NCI-H524 (cell line): ENCODE measurements around the gene STK39.
A peak's percentile ranks its signal among the peaks of the same experiment; 100 is the strongest.
"Not testable (repeated sequence)": the region's sequence is repeated elsewhere in the genome, so short reads cannot be mapped to it uniquely, and the experiment has no call there.

Experiments used
- DNase-seq, 2 experiments: peaks; one replicate each; lab custom pipeline; 2025; lab: John Stamatoyannopoulos, UW

STK39 gene

DNA sequence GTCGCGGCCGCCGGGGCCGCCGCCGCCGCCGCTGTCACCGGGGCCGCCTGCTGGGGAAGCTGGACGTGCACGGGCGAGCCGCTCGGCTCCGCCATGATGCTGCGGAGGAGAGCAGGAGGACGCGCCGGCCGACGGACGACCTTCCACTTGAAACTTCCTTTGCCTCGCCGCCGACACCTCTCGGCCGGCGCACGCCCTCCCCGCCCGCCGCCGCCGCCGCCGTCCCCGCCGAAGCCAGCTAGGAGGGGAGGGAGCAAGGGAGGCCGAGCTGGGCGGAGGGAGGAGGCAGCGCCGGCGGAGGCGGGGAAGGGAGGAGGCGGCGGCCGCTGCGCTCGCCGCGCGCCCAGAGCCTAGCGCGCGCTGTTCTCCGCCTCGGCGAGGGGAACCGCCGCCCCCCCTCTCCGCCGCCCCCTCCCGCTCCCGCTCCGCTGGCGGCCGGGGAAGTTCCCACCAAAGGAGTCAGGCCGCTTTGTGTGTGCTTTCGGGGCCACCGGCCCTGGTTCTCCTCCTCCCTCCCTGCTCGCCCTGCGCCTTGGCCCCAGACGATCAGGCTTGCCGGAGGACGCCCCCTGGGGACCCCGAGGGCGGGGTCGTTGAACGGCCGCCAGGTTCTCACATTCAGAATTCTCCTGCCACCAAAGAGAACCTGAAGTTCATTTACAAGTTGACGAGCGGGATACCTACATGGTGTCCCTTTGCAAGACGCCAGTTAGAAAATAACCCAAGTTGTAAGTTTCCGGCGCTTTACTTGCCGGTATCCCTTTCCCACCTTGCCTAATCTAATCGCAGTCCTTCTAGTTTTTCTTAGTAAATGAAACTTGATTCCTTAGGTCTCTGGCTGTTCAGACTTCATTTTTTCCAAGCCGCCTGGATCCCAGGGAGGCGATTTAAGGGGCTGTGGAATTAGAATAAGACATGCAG is at the start of gene STK39:
Gene STK39 (minus strand): TSS at position 255 of the 921 bp plus-strand sequence. CDS start 160 bp downstream, at position 95.
- peak; percentile 47 to 73 for DNase-seq

DNA sequence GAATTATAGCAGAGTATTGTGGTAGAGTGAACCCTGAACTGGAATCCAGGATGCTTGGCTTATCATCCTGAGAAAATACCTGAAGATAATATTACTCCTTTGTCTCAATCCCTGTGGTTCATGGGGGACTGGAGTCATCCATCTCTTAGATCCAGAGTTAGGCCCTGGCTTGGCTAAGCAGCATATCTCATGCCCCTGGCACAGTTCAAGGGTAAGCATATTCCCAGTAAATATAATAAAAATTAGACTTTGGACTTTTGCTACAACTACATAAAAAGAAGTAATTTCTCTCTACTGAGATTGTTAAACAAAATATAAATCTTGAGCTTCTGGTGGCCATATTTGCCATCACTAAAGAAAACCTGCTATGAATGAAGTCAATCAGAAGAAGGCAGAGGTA is 47.7 kb upstream of the STK39 start:
- DNase-seq, result no peak

- DNase-seq, result no peak
These were observed 47.0 kb upstream of the STK39 start for GRCh38 chr2:168294409-168294808.

DNA sequence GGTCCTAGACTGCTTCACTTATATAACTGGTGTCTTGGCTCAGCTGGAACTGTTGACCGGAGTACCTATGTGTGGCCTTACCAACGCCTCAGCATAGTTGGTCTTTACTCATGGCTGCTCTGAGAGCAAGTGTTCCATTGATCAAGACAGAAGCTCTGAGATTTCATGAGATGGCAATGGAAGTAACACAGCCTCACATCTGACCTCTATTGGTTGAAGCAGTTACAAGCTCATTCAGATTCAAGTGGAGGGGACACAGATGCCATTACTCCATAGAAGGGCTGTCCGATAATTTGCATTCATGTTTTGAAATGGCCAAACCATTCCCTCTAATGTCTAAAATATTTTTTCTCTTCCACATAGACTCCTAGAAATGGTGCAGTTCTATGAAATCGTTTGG is 46.4 kb upstream of the STK39 start:
- peak in 1 of 2 experiments; percentile 10 for DNase-seq

DNA sequence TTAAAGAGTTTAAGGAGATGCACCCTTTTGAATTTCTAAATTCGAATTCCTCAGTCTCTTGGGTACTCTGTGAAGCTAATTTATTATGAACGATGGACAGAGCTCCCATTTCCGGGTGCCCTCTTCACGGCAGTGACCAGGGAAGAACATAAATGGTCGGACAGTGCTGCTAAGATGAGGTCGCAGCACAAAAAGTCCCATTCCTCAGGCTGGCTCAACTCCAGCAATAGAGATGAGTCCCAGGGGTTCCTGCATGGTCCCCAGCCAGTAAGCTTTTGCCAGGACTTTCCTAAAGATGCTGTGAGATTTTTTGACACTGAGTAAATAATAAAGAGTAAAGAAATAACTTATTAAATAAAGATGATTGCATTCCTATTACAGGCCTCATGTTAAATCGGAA is 43.0 kb upstream of the STK39 start:
- DNase-seq, result no peak

- DNase-seq, result no peak
These were observed 42.5 kb upstream of the STK39 start for GRCh38 chr2:168289880-168290279.

DNA sequence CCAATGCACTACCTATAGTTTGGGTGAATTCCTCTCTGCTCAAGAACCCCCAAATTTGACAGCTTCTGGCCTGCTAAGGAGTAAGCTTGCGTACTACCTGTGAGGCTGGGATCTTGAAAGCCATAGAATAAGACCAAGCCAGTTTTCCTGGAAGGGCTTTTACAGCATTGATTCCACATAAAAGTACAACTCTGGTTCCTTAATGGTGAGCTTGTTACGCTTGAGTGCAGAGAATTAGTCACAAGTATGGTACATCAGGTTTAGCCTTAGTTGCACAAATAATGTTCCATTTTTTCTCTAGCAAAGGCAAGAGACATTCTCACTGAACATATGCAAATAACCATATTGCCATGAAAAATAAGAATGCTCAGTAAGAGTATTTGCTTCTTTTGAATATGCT is 39.1 kb upstream of the STK39 start:
- no peak for DNase-seq

GRCh38 chr2:168278424-168278888 is 31.1 kb upstream of the STK39 start:
- DNase-seq, result no peak

DNA sequence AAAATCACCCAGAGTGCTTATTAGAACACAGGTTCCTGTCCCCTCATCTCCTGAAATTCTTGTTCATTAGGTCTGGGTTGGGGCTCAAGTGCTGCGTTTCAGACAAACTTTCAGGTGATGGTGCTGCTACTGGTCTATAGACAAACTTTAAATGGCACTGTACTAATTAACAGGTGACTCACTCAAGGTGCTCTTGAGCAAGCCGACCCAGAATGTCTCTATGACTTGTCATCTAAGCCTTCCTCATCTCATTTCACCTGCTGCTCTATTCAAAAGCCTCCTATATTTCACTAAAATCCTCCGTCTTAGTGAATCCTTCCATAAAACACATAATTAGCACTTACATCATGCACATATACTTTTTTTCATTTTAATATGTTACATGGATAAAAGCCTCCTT is 29.9 kb upstream of the STK39 start:
- no peak for DNase-seq

- DNase-seq, result peak in 1 of 2 experiments; percentile 5
These were observed 24.8 kb upstream of the STK39 start for GRCh38 chr2:168272225-168272624.

DNA sequence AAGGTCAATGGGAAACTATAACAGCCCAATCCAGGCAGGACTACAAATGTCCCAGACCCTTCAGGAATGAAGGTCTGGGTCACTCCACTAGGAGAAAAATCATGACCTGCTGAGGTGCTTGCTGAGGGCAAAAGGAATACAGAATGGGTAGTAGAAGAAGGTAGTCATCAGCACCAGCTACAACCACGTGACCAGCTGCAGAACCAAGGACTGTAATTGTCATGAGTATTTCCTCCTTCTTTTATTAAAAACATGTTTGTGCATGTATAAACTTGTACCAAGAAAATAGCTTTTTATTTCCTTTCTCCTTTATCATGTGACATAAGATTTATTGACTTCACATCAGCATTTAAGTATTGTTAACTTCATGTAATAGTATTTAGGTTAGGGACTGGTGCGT is 15.5 kb upstream of the STK39 start:
- not testable (repeated sequence) for DNase-seq

GRCh38 chr2:168256448-168256847 is 9.1 kb upstream of the STK39 start:
- no peak for DNase-seq

DNA sequence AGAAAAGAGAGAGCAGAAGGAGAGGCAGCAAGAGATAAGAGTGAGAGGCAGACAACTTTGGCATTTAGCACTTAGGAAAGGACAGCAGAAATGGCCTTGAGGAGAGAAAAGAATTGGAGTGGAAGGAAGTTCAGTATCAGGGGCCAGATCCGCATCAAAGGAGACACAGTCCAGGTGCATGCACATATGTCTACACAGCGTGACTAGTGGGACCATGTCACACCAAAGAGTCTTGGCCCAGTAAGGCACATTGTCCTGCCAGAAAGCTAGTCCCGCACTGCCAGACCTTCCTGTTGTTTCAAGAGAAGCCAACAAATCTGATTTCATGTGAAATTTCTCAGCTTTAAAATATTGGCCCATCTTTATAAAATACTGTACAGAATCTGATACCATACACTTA is 8.5 kb upstream of the STK39 start:
- no peak for DNase-seq

DNA sequence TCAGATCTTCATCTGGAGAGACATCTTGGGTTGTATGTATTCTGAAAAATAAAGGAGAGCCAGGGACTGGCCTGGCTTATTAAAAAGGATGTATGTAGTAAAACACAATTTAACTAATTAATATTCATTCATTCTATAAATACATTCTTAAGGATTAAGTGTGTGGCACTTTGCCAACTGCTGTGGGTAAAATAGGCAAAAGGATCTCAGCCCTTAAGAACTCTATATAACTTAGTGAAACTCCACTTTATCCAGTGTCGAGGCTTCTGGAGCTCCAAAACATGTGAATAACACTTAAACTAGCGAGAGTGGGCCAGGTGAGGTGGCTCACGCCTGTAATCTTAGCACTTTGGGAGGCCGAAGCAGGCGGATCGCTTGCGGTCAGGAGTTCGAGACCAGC is 7.7 kb upstream of the STK39 start:
- no peak for DNase-seq

- DNase-seq, result peak in 1 of 2 experiments; percentile 48
These were observed 7.0 kb upstream of the STK39 start for GRCh38 chr2:168254158-168254935.

GRCh38 chr2:168253379-168253778 is 6.0 kb upstream of the STK39 start:
- no peak for DNase-seq

GRCh38 chr2:168252976-168253375 is 5.6 kb upstream of the STK39 start:
- no peak for DNase-seq

DNA sequence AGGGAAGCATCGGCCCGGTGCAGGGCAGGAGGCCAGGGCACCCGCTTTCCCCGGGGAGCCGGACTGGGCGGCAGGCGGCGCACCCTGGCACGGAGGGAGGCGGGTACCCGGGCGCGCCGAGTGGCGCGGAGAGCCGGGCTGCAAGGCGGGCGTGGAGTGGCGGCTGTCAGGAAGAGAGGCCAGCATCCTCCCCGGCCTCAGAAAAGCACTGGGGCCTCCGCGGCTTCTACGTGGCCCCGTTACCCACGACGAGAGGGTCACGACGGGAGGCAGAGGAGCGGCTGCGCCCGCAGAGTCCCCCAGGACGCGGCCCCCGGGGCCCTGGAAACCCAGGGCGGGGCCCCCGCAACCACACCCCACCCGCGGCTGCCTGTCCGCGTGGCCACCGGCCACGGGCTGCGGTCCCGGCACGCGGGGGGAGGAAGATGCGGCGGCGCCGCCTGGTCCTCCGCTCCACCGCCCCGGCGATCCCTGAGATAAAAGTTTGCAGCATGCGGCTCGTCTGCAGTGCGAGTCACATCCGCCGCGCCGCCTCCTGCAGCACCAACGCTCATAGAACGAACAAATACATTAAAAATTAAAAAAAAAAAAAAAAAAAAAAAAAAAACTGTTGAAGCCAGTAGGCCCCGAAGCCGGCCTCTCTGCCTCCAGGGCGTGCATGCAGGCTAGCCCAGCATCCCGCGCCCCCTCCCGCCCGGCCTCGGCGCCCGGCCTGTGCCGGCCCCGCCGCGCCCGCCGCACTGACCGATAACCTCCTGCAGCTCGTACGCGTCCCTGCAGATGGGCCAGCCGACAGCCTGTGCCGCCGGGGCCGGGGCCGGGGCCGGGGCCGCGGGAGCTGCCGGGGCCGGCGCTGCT is 683 bp downstream of the STK39 start:
- DNase-seq, result peak in 1 of 2 experiments; percentile 59

DNA sequence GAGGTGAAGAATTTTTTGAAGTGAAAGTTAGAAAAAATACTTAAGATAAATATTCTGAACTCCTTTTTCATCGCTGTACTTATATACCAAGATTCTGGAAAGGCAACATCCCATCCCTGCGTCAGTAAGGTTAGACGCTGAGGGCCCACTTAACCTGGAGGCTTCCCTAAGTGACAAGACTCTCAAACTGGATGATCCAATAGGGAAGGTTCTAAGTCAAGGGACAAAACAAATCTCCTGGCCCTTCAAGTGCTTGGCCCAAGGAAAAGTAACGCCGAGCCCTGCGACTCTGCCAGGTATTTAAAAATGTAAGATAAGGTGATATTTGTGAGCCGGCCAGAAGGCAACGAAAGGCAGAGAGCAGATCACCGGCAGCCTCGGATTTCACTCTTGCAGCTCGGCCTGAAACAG is 1.3 kb downstream of the STK39 start:
- peak in 1 of 2 experiments; percentile 59 for DNase-seq

- DNase-seq, result peak in 1 of 2 experiments; percentile 50
These were observed 2.1 kb downstream of the STK39 start for GRCh38 chr2:168245074-168245825.

DNA sequence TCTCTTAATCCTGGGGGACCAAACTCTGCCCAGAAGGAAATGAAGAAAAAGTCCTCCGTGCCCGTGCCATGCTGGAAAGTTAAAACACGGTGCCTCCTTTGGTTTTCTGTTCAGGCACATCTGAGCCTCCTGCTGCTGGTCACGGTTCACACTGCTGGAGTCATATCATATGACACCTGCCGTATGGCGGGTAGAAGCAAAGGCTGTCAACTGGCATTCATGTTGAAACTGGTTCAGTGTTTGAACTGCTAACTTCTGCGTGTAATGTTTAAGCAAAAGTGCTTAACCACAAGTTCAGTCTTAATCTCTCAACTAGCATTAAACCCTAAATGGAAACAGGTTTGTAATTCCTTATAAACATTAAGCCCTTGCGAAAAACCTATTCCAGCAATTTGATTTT is 3.1 kb downstream of the STK39 start:
- peak; percentile 80 to 93 for DNase-seq
